Transverse colon (tissue), 4 donors: ENCODE data around the gene PRLH.

Source experiments
- CTCF ChIP-seq, 5 experiments: fragments of 200-600 bp in 3 of 5; fragments of 450-650 bp in 2 of 5; sonication (generic) in 3 of 5; IDR thresholded peaks; 1 replicate in 2 of 5; 2 replicates in 3 of 5; pipeline ENCODE4 v1.5.1; 2016 to 2017; ENCODE audit warnings: antibody characterized with exemption in 5 of 5, inconsistent platforms in 3 of 5, mild to moderate bottlenecking in 2 of 5, moderate library complexity in 1 of 5
- POLR2AphosphoS5 ChIP-seq, 3 donors: sonication (generic); formaldehyde crosslinking; IDR thresholded peaks; one replicate each; pipeline ENCODE4 v1.6.1; 2016; ENCODE audit warnings: antibody characterized with exemption in 3 of 3

- TF ChIP-seq CTCF (IDR thresholded peaks at IDR 0.05) (no peak), POLR2AphosphoS5 (IDR thresholded peaks at IDR 0.05) (no peak)
Observed at GRCh38 chr2:237564526-237565131, 1.7 kb upstream of the PRLH start.
